Right forelimb (tissue), 1 donor: ENCODE measurements around the gene UNC45A.

ENCODE experiments used
- DNase-seq: peaks from one replicate; pipeline ENCODE4 v3.0.0-alpha.2; 2018

Gene UNC45A

DNA sequence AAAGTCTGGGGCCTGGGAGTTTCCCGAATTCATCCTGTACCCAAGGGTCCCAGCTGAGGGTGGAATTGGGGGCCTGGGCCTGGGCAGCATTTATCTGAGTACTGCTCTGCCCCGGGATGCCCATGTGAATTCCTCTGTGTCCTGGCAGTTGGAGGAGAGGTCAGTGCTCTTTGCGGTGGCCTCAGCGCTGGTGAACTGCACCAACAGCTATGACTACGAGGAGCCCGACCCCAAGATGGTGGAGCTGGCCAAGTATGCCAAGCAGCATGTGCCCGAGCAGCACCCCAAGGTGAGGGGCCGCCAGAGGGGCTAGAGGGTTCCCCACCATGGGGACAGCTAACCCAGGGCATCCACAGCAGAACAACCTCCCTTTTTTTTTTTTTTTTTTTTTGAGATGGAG is 13.4 kb downstream of the UNC45A start:
- no peak for DNase-seq

DNA sequence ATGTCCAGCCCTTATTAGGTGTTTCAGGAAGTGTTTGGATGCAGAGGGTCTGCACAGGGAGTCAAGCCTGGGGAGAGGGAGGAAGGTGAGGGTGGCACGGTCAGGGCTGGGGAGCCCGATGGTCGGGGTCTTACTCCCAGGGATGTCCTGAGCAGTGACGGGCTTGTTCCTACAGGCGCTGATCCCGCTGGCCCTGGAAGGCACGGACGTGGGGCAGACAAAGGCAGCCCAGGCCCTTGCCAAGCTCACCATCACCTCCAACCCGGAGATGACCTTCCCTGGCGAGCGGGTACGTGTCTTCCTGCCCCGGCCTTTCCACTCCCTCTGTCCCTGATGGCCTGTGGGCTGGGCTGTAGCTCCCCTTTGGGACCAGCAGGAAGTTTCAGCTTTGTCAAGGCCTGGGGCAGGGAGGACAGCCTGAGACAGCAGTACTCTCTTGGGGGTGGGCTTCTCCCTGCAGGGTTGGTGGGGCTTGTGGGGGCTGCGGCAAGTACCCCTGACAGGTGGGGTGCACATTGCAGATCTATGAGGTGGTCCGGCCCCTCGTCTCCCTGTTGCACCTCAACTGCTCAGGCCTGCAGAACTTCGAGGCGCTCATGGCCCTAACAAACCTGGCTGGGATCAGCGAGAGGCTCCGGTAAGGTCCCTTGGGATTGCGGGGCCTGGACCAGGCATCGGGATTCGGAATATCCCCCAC is 15.0 kb downstream of the UNC45A start:
- no peak for DNase-seq

- DNase-seq: no peak
Measured at GRCh38 chr15:90950676-90951075, 15.6 kb downstream of the UNC45A start.

GRCh38 chr15:90952901-90953677 is 18.0 kb downstream of the UNC45A start:
- DNase-seq: no peak

- no peak for DNase-seq
Measured at GRCh38 chr15:90953947-90954711, 19.0 kb downstream of the UNC45A start.

DNA sequence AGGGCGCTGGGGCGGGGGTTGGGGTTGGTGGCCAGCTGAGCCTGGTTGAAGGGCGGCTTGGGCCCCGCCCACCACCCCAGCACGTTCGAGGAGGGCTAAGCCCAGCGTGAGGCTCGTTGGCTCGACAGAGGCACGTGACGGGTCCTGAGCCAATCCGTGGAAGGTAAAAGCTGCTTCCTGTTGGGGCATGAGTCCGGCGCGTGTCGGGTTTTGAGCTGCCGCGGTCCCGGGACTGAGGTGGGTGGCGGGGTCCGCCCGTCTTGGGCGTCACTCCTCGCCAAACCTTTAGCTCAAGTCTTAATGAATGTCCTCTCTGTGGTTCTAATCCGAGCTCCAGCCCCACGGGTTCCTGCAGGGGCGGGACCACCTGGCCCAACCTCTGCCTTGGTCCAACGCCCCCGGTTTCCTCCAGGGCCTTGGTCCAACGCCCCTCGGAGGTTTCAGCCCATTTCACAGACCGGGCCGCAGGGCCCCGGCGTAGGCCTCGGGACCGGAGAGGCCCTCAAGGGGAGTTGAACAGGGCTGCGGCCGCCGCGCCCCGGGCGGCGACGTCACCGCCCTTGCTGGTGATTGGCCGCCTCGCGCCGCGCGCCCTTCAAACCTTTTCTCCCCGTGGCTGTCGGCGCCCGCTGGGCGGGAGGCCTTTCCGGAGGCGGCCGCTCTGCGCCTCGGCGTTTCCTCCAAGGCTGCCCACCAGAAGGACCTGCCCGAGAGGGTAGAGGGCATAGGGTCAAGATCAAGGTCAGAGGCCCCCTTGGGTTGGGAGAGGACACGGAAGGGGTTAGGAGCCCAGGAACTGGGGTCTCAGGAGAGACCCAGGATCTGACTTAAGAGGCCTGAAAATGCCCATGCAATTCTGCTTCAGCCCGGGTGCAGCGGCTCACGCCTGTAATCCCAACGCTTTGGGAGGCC is 19.9 kb downstream of the UNC45A start, which contains the start of gene RCCD1:
RCCD1 (plus strand) TSS at position 173 of the 912 bp plus-strand sequence. CDS start 1,851 bp downstream, outside the sequence.
- DNase-seq: peak; percentile 94

DNA sequence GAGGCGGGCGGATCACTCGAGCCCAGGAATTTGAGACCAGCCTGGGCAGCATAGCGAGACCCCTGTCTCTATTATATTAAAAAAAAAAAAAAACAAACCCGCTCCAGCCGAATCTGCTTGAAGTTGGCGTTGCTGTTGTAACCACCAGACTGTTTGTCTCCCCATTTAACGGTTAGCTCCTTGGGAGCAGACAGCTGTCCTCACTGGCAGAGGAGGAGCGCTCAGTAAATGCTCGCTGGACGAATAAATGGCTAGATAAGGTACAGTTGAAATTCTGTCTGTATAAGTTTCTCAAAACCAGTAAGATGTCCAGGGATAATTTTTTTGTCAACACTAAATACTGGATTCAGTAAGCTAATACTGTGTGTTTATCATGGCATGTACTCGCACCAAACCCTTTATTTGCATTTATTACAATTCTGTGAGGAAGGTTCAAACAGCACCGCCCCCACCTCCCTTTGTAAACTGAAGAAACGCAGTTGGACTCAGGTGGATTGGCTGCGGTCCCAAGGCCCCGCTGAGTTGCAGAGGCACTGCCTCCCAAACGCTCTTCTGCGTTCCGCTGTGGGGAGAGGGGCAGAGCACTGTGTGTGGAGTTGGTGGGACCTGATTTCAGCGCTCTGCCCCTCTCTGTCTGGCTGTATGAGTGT is 20.7 kb downstream of the UNC45A start:
- DNase-seq: no peak

DNA sequence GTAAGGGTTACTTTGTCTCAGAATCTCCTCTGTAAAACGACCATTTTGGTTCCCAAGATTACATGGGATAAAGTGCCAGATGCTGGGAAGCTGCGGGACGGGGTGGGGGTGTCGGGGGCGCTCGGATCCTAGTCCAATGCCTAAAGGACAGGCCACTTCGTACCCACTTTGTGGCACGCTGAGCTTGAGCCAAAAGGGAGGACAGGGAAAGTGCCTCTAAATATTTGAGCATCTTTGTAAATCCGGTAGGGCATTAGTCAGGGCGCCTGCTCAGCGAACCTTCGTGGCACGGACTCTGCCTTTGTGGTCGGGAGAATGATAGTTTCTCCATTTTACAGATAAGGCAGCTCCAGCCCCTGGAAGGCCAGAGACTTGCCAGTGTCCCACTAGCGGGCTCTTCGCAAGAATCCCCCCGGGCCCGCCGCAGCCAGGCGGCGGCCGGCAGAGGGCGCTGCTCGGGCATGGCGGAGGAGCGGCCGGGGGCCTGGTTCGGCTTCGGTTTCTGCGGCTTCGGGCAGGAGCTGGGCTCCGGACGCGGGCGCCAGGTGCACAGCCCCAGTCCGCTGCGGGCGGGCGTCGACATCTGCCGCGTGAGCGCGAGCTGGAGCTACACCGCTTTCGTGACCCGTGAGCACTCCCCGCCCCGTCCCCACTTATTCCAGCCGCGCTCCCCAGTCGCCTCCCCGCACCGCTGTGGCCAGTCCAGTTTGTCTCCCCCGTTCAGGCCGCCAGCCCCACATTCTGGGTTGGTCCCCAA is 21.4 kb downstream of the UNC45A start:
- DNase-seq: peak; percentile 92

DNA sequence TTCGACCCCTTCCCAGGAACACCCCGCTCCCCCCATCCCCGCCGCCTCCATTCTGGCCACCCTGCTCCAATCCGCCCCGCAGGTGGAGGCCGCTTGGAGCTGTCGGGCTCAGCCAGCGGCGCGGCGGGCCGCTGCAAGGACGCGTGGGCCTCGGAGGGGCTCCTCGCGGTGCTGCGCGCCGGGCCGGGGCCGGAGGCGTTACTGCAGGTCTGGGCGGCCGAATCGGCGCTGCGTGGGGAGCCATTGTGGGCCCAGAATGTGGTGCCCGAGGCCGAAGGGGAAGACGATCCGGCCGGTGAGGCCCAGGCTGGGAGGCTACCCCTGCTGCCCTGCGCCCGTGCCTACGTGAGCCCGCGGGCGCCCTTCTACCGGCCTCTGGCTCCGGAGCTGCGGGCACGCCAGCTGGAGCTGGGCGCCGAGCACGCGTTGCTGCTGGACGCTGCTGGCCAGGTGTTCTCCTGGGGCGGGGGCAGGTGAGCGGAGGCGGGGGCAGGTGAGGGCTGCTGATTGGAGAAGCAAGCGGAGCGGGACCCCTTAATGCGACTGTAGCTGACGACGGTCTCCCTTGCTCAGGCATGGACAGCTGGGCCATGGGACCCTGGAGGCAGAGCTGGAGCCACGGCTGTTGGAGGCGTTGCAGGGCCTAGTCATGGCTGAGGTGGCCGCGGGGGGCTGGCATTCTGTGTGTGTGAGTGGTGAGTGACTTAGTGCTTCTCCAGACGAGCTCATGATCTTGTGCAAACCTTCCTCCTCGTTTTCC is 22.1 kb downstream of the UNC45A start:
- no peak for DNase-seq

GRCh38 chr15:90957791-90958190 is 22.7 kb downstream of the UNC45A start:
- DNase-seq: no peak

DNA sequence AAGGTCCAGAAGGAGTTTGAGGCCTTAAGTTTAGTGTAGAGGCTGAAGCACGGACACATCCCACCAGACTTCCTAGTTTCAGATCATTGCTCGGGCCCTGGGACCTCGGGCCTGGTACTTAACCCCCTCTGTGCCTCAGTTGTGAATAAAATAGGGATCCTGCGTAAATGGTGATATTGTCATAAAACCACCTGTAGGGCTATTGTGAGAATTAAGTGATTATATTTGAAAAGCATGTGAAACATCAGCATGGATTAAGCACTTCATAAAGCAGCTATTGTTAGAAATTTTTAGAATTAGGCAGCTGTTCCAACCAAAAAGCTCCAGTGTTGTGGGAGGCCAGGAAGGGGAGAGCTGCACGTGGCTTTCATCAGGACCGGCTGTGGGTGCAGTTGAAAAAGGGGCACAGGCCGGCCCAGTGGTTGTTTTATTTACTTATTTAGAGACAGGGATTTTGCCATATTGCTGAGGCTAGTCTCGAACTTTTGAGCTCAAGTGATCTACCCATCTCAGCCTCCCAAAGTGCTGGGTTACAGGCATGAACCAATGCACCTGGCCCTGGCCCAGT is 24.0 kb downstream of the UNC45A start:
- no peak for DNase-seq

DNA sequence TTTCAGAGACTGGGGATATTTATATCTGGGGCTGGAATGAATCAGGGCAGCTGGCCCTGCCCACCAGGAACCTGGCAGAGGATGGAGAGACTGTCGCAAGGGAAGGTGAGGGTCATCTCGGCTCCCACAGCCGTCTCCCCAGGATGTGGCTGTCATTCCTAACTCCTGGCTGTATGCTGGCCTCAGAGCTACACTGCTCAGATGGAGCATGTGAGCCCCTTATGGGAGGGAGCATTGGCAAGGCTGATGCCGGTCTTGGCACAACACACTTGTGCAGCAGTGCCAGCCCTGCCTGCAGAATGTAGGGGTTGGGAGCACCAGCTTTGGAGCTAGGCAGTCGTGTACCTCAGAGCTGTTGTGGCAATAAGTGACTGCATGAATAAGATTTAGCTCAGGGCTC is 24.8 kb downstream of the UNC45A start:
- peak; percentile 72 for DNase-seq

- no peak for DNase-seq
Measured at GRCh38 chr15:90960298-90961091, 25.4 kb downstream of the UNC45A start.

- DNase-seq: no peak
Measured at GRCh38 chr15:90962021-90962420, 26.9 kb downstream of the UNC45A start.

DNA sequence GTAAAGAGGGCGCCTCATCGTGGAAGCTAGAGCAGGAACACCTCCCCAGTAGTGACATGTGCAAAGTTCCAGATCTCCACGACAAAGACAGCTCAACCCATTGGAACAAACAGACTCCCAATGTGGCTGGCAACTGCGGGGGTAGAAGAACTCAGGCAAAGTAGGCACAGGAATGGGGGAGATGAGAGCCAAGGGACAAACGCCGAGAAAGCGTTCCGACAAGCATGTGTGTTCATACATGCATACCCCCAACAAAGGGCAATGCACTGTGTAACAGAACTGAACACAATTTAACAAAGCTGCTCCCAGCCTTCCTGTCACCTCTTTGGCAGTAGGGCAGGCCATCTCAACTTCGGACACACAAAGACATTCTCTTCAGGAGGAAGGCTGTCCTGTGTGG is 31.2 kb downstream of the UNC45A start:
- no peak for DNase-seq

DNA sequence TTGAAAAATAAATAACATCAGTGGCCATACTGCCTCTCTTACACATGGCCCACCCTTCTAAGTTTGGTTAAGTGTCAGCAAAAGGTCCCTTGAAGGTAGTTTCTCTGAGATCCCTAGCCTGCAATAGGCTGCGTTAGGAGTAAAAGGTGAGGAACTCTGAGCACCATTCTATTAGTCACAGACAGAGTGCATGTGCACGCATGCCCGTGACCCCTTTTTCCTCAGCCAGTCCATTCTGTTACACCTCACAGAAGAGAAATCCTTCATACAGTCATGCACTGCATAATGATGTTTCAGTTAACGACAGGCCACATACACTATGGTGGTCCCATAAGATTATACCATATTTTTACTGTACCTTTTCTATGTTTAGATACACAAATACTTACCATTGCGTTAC is 32.1 kb downstream of the UNC45A start:
- no peak for DNase-seq

DNA sequence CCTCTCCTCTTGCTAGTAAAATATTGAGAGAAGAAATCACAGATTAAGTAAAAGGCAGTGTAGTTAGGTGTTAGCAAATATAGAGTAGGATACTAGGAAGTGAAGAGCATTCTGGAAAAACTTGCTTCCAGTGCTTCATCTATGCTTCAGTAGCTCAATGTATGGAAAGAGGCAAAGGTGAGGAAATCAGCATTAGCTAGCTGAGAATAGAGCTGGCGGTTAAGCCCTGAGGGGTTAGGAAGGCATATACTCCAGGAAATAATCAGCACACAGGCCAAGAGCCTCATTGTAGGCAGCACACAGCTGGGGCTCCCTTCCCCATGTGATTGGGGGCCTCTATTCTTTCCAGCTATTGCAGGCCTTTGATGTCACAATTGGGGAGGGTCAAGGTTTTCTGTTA is 33.3 kb downstream of the UNC45A start:
- no peak for DNase-seq

DNA sequence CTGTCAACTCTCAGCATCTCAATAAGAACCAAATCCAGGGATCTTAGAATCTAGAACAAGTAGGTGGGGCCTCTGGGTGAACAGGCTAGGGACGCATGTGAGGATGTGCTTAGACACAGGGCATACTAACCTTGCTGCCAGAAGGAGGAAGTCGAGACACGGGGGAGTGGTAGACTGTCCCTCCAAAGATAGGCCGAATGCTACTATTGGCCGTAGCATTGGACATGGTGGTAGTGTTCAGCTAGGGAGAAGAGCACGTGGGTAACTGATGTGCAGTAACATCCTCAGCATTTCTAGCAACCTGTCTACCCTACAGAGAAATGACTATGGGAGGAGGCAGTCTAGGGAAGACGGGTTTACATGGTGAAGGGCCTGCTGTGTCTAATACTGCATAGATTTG is 35.2 kb downstream of the UNC45A start:
- no peak for DNase-seq

GRCh38 chr15:90972133-90972532 is 37.0 kb downstream of the UNC45A start:
- no peak for DNase-seq
